GM12892 (cell line): ENCODE measurements around the gene RAVER2.

Experiments
- DNase-seq: peaks from one replicate; pipeline ENCODE4 v3.0.0; 2011; ENCODE audit not compliant: insufficient read length
- FAIRE-seq: peaks from 2 replicates; lab custom pipeline; 2011; peaks lifted over from hg19 to GRCh38; lab: Jason Lieb, UNC
- POLR2A ChIP-seq: IDR thresholded peaks from 2 replicates; pipeline ENCODE4 v1.6.1; 2011; ENCODE audit warnings: low read depth, low read length, control low read depth
- POLR2AphosphoS5 ChIP-seq: IDR thresholded peaks from 2 replicates; pipeline ENCODE4 v1.6.1; 2011; ENCODE audit warnings: low read depth, low read length, control low read depth
- TAF1 ChIP-seq: IDR thresholded peaks from 2 replicates; pipeline ENCODE4 v1.6.1; 2011; ENCODE audit warnings: low read depth, mild to moderate bottlenecking, control low read depth, low read length, borderline replicate concordance

RAVER2 gene

GRCh38 chr1:64822621-64823020 is 77.7 kb downstream of the RAVER2 start:
- no peak for TF ChIP-seq POLR2A
- TF ChIP-seq TAF1 = no peak
- TF ChIP-seq POLR2AphosphoS5 = no peak
- no peak for DNase-seq
- FAIRE-seq = no peak

- no peak for TF ChIP-seq POLR2A
- no peak for TF ChIP-seq POLR2AphosphoS5
- no peak for TF ChIP-seq TAF1
- DNase-seq (no peak), FAIRE-seq (peak; percentile 90)
These were observed 79.0 kb downstream of the RAVER2 start for GRCh38 chr1:64823691-64824476.

- FAIRE-seq (no peak), DNase-seq (no peak)
- TF ChIP-seq POLR2AphosphoS5 (no peak), TAF1 (no peak), POLR2A (no peak)
These were observed 82.1 kb downstream of the RAVER2 start for GRCh38 chr1:64826991-64827390.

GRCh38 chr1:64828829-64829228 is 84.0 kb downstream of the RAVER2 start:
- FAIRE-seq (peak; percentile 65), DNase-seq (no peak)
- no peak for TF ChIP-seq POLR2AphosphoS5
- no peak for TF ChIP-seq TAF1
- TF ChIP-seq POLR2A = no peak

- FAIRE-seq (no peak), DNase-seq (no peak)
- TF ChIP-seq POLR2A = no peak
- no peak for TF ChIP-seq TAF1
- TF ChIP-seq POLR2AphosphoS5 = no peak
These were observed 84.6 kb downstream of the RAVER2 start for GRCh38 chr1:64829411-64830029.

GRCh38 chr1:64830030-64830651 is 85.3 kb downstream of the RAVER2 start:
- FAIRE-seq (no peak), DNase-seq (no peak)
- no peak for TF ChIP-seq POLR2A
- no peak for TF ChIP-seq TAF1
- no peak for TF ChIP-seq POLR2AphosphoS5

GRCh38 chr1:64834734-64835133 is 89.9 kb downstream of the RAVER2 start:
- TF ChIP-seq POLR2A = no peak
- no peak for TF ChIP-seq POLR2AphosphoS5
- TF ChIP-seq TAF1 = no peak
- no peak for FAIRE-seq
- no peak for DNase-seq

GRCh38 chr1:64836802-64837201 is 91.9 kb downstream of the RAVER2 start:
- DNase-seq (no peak), FAIRE-seq (no peak)
- TF ChIP-seq POLR2AphosphoS5 = no peak
- TF ChIP-seq POLR2A = no peak
- TF ChIP-seq TAF1 = no peak

- TF ChIP-seq TAF1 = no peak
- no peak for TF ChIP-seq POLR2AphosphoS5
- TF ChIP-seq POLR2A = no peak
- DNase-seq = no peak
- no peak for FAIRE-seq
These were observed 93.6 kb downstream of the RAVER2 start for GRCh38 chr1:64838486-64838885.

GRCh38 chr1:64839261-64839660 is 94.4 kb downstream of the RAVER2 start:
- no peak for FAIRE-seq
- no peak for DNase-seq
- TF ChIP-seq TAF1 (no peak), POLR2A (no peak), POLR2AphosphoS5 (no peak)

- no peak for DNase-seq
- FAIRE-seq = no peak
- TF ChIP-seq TAF1 = no peak
- TF ChIP-seq POLR2A = no peak
- TF ChIP-seq POLR2AphosphoS5 = no peak
These were observed 95.0 kb downstream of the RAVER2 start for GRCh38 chr1:64839732-64840405.

GRCh38 chr1:64841330-64842065 is 96.6 kb downstream of the RAVER2 start:
- FAIRE-seq (no peak), DNase-seq (no peak)
- TF ChIP-seq POLR2A (no peak), TAF1 (no peak), POLR2AphosphoS5 (no peak)
